Naive thymus-derived CD4-positive, alpha-beta T cell (primary cell): Measurements from ENCODE around the gene RUFY2. TPM values are rescaled to one million over a fixed set of nuclear protein-coding genes. Genes with fewer than 3 reads are reported as not detected.
A peak's percentile ranks its signal among the peaks of the same experiment; 100 is the strongest.

Source experiments
- ATAC-seq: fragments of 150-1000 bp; cut with Tn5 transposase; 2 replicates; pipeline ENCODE4 v1.10.0; 2021; ENCODE audit warnings: mild to moderate bottlenecking, moderate library complexity
- CTCF ChIA-PET: fragments of 350-600 bp; sonication (Branson Sonifier 250); formaldehyde crosslinking; loops from one replicate; lab custom pipeline; 2021; ENCODE audit warnings: antibody characterized with exemption; lab: Charles Lee
- POLR2A ChIA-PET: fragments of 350-600 bp; sonication (Branson Sonifier 250); formaldehyde crosslinking; loops from one replicate; lab custom pipeline; 2021; ENCODE audit warnings: antibody characterized with exemption, inconsistent platforms; lab: Charles Lee
- DNase-seq, 9 donors: peaks; one replicate each; pipeline versions ENCODE4 v3.0.0 to v3.0.0-alpha.2; 2020 to 2022; ENCODE audit warnings: mixed read lengths in 1 of 9
- H3K27ac ChIP-seq: one replicate; pipeline ENCODE4 v1.7.0; 2013; ENCODE audit warnings: mild to moderate bottlenecking, low read depth, low read length, moderate library complexity
- H3K27me3 ChIP-seq, 2 donors: one replicate each; pipeline ENCODE4 v1.7.0; 2013; ENCODE audit warnings: low read length in 2 of 2, mild to moderate bottlenecking in 2 of 2, moderate library complexity in 2 of 2; ENCODE audit not compliant: control insufficient read depth in 2 of 2, insufficient read depth in 2 of 2
- H3K36me3 ChIP-seq, 3 experiments: 1 replicate in 2 of 3; 2 replicates in 1 of 3; pipeline ENCODE4 v1.7.0; 2013; ENCODE audit warnings: low read length in 3 of 3, mild to moderate bottlenecking in 3 of 3, moderate library complexity in 1 of 3; ENCODE audit not compliant: insufficient read depth in 3 of 3, control insufficient read depth in 2 of 3
- H3K4me1 ChIP-seq, 2 donors: one replicate each; pipeline ENCODE4 v1.7.0; 2013; ENCODE audit warnings: low read length in 2 of 2, mild to moderate bottlenecking in 2 of 2, moderate library complexity in 1 of 2; ENCODE audit not compliant: control insufficient read depth in 2 of 2, insufficient read depth in 2 of 2
- H3K4me3 ChIP-seq: 2 replicates; pipeline ENCODE4 v1.7.0; 2013; ENCODE audit warnings: mild to moderate bottlenecking, low read length
- H3K9me3 ChIP-seq, 3 experiments: 1 replicate in 2 of 3; 2 replicates in 1 of 3; pipeline ENCODE4 v1.7.0; 2013; ENCODE audit warnings: low read length in 3 of 3; ENCODE audit not compliant: control insufficient read depth in 2 of 3
- H3K27ac Mint-ChIP-seq, 9 donors: one replicate each; pipeline ENCODE4 v1.8.0; 2020 to 2022; ENCODE audit warnings: mixed read lengths in 9 of 9, mild to moderate bottlenecking in 8 of 9, moderate library complexity in 5 of 9, inconsistent platforms in 2 of 9
- H3K27me3 Mint-ChIP-seq, 5 donors: one replicate each; pipeline ENCODE4 v1.8.0; 2021 to 2022; ENCODE audit warnings: mixed read lengths in 5 of 5, mild to moderate bottlenecking in 1 of 5
- H3K36me3 Mint-ChIP-seq, 5 donors: one replicate each; pipeline ENCODE4 v1.8.0; 2020 to 2022; ENCODE audit warnings: mixed read lengths in 5 of 5, mild to moderate bottlenecking in 3 of 5, inconsistent platforms in 1 of 5
- H3K4me1 Mint-ChIP-seq, 7 donors: one replicate each; pipeline ENCODE4 v1.8.0; 2020 to 2022; ENCODE audit warnings: mixed read lengths in 7 of 7, mild to moderate bottlenecking in 3 of 7, inconsistent platforms in 1 of 7
- H3K4me3 Mint-ChIP-seq, 10 donors: one replicate each; pipeline ENCODE4 v1.8.0; 2020 to 2022; ENCODE audit warnings: mild to moderate bottlenecking in 10 of 10, mixed read lengths in 10 of 10, moderate library complexity in 6 of 10, inconsistent platforms in 2 of 10
- H3K9me3 Mint-ChIP-seq, 11 donors: one replicate each; pipeline ENCODE4 v1.8.0; 2020 to 2022; ENCODE audit warnings: mixed read lengths in 11 of 11, mild to moderate bottlenecking in 4 of 11, inconsistent platforms in 1 of 11, moderate library complexity in 1 of 11
- intact Hi-C, 2 donors: fragments of 100-400 bp; cut with micrococcal nuclease; formaldehyde crosslinking; loops; one replicate each; pipeline ENCODE4 v1.15.1; 2023
- polyA plus RNA-seq, 2 donors: library from polyadenylated mRNA; unstranded; fragments of 300-500 nt; fragmentation: Illumina TruSeq; gene quantifications; one replicate each; pipeline ENCODE4 v1.2.3, GENCODE V29; 2021
- total RNA-seq, 6 experiments: library from RNA in 5 of 6; stranded (reverse) in 5 of 6; gene quantifications; 1 replicate in 5 of 6; 2 replicates in 1 of 6; pipeline ENCODE4 v1.2.3 and lab custom pipeline; 2021 to 2026

RUFY2 gene
- total and polyA plus RNA-seq, 7 experiments from 2014 or later, result 6.1 to 24.7 (median 17.2) TPM

DNA sequence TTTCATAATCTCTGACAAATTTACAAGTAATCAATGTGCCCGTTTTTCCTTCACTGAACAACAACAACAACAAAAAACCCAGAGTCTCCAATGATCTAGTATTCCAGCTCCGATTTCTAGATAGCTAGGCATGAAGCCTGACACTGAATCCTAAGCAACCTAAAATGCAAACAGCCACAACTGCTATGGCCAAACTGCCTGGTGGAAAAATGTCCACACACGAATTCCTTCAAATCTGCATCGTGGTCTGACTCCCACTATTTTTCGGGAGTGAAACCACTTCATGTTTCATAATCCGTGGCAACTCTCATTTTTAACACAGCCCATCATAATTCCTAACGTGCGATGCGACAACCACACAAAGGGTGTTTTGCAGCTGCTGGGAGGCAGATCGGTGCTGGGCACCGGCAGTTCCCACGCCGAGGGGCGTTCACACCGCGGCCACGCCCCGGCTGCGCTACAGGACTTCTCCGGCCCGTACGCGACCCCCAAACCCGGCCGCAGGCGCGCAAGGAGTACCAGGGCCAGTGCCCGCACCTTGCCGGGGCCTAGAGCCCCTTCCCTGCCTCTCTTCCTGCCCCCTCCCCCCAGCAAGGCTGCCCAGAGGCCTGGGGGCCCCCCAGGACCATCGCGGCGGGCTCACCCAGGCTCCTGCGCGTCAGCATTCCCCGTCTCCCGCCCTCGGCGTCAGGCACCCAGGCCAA is 814 bp downstream of the RUFY2 start:
- ATAC-seq (peak; percentile 6), DNase-seq (peak in 2 of 9 donors; percentile 5 to 56)
- H3K27ac Mint-ChIP-seq, result peak overlapping the region; percentile 19 to 90 (median 81)
- Histone ChIP-seq H3K9me3 (no peaks in the 10 kb centered on the region), H3K4me1 (peaks cover 3 to 7% of the 10 kb centered on the region in 2 donors), H3K4me3 (peak overlapping the region; percentile 73), H3K36me3 (peaks cover 0 to 10% (median 4%) of the 10 kb centered on the region in 3 experiments), H3K27ac (peak overlapping the region; percentile 76), H3K27me3 (no peaks in the 10 kb centered on the region)
- ChIA-PET CTCF (interaction anchor here (0.6 to 0.9 kb wide), 3 partner anchors 58 to 588 kb away, joined by 3 read pairs; no protein-coding TSS in a partner anchor), POLR2A (interaction anchor here (0.6 to 1.1 kb wide), 5 partner anchors 73 to 1107 kb away, joined by 3 to 4 read pairs (median 3); partner anchors contain the start of gene HNRNPH3)
- peak overlapping the region; percentile 85 to 96 (median 89) for H3K4me3 Mint-ChIP-seq
- peaks cover 0 to 3% (median 0%) of the 10 kb centered on the region in 5 donors for H3K36me3 Mint-ChIP-seq
- intact Hi-C loops, result loop anchor here (1.0 to 5.0 kb wide), 13 partner anchors 65 to 716 kb away; partner anchors contain the start of genes CCAR1 (in 2 of the 2), HERC4 (in 2 of the 2), DDX21 (in 1 of the 2) and DDX50 (in 1 of the 2)
- peaks cover 10 to 23% (median 18%) of the 10 kb centered on the region in 7 donors for H3K4me1 Mint-ChIP-seq
- no peaks in the 10 kb centered on the region for H3K27me3 Mint-ChIP-seq
- H3K9me3 Mint-ChIP-seq, result no peaks in the 10 kb centered on the region

GRCh38 chr10:68403701-68404100 is 3.4 kb downstream of the RUFY2 start:
- no peaks in the 10 kb centered on the region for H3K27me3 ChIP-seq
- ATAC-seq (no peak), DNase-seq (no peak)
- Mint-ChIP-seq H3K27me3 (no peaks in the 10 kb centered on the region), H3K9me3 (no peaks in the 10 kb centered on the region), H3K4me3 (no peak overlapping the region), H3K36me3 (peaks cover 0 to 7% (median 2%) of the 10 kb centered on the region in 5 donors), H3K27ac (no peak overlapping the region), H3K4me1 (peaks cover 15 to 26% (median 18%) of the 10 kb centered on the region in 7 donors)
- intact Hi-C loops, result no loop called here
- H3K36me3 ChIP-seq, result peaks cover 0 to 15% (median 6%) of the 10 kb centered on the region in 3 experiments
- peaks cover 3 to 7% of the 10 kb centered on the region in 2 donors for H3K4me1 ChIP-seq
- H3K4me3 ChIP-seq, result no peak overlapping the region
- ChIA-PET CTCF (interaction anchor here (0.6 kb wide), 1 partner anchor 10 kb away, joined by 3 read pairs; no protein-coding TSS in a partner anchor), POLR2A (no interaction called here)
- H3K27ac ChIP-seq, result no peak overlapping the region
- no peaks in the 10 kb centered on the region for H3K9me3 ChIP-seq

- H3K36me3 Mint-ChIP-seq, result peaks cover 0 to 7% (median 2%) of the 10 kb centered on the region in 5 donors
- ATAC-seq (no peak), DNase-seq (no peak)
- H3K4me1 Mint-ChIP-seq, result peaks cover 15 to 26% (median 18%) of the 10 kb centered on the region in 7 donors
- intact Hi-C loops, result no loop called here
- Histone ChIP-seq H3K27me3 (no peaks in the 10 kb centered on the region), H3K4me1 (peaks cover 0 to 7% of the 10 kb centered on the region in 2 donors), H3K27ac (no peak overlapping the region), H3K36me3 (peaks cover 0 to 15% (median 6%) of the 10 kb centered on the region in 3 experiments), H3K9me3 (no peaks in the 10 kb centered on the region), H3K4me3 (no peak overlapping the region)
- POLR2A ChIA-PET, result no interaction called here
- H3K27ac Mint-ChIP-seq, result no peak overlapping the region
- H3K9me3 Mint-ChIP-seq, result no peaks in the 10 kb centered on the region
- no peaks in the 10 kb centered on the region for H3K27me3 Mint-ChIP-seq
- H3K4me3 Mint-ChIP-seq, result no peak overlapping the region
- CTCF ChIA-PET, result interaction anchor here (0.8 kb wide), 1 partner anchor 78 kb away, joined by 3 read pairs; no protein-coding TSS in a partner anchor
Measured at GRCh38 chr10:68402276-68402675, 4.8 kb downstream of the RUFY2 start.

GRCh38 chr10:68397005-68397404 is 10.1 kb downstream of the RUFY2 start:
- ATAC-seq (no peak), DNase-seq (no peak)
- H3K9me3 ChIP-seq, result no peaks in the 10 kb centered on the region
- Mint-ChIP-seq H3K4me1 (peaks cover 0 to 10% (median 5%) of the 10 kb centered on the region in 7 donors), H3K27ac (no peak overlapping the region), H3K36me3 (peaks cover 0 to 24% (median 13%) of the 10 kb centered on the region in 5 donors), H3K27me3 (no peaks in the 10 kb centered on the region), H3K4me3 (no peak overlapping the region), H3K9me3 (no peaks in the 10 kb centered on the region)
- H3K4me3 ChIP-seq, result no peak overlapping the region
- CTCF ChIA-PET, result interaction anchor here (0.6 kb wide), 1 partner anchor 12 kb away, joined by 5 read pairs; no protein-coding TSS in a partner anchor
- no peak overlapping the region for H3K27ac ChIP-seq
- peaks cover 0 to 16% (median 6%) of the 10 kb centered on the region in 3 experiments for H3K36me3 ChIP-seq
- intact Hi-C loops, result no loop called here
- POLR2A ChIA-PET, result interaction anchor here (1.0 kb wide), 1 partner anchor 64 kb away, joined by 3 read pairs; the partner anchor contains the start of gene PBLD
- H3K4me1 ChIP-seq, result no peaks in the 10 kb centered on the region
- H3K27me3 ChIP-seq, result no peaks in the 10 kb centered on the region

DNA sequence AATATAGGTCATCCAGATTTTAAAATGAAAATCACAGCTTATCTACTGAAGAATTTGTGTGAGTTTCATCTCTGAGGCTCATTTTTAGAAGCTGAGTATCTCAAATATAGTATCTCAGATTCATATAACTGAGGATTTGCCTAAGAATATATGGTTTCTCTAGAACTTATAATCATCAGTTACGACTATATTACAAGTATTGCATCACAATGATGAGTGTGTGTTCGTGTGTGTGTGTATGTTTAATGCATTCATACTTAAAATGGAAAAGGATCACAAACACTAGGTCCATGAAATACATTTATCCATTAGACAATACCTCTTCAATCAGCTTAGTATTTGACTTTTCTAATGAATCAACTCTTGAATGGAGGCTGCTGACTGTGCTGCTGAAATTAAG is 21.3 kb downstream of the RUFY2 start:
- Mint-ChIP-seq H3K9me3 (no peaks in the 10 kb centered on the region), H3K27ac (no peak overlapping the region), H3K4me1 (peaks cover 0 to 6% (median 0%) of the 10 kb centered on the region in 7 donors), H3K36me3 (peaks cover 0 to 36% (median 10%) of the 10 kb centered on the region in 5 donors), H3K4me3 (no peak overlapping the region), H3K27me3 (no peaks in the 10 kb centered on the region)
- intact Hi-C loops, result no loop called here
- H3K4me3 ChIP-seq, result no peak overlapping the region
- ChIA-PET POLR2A (interaction anchor here (0.5 to 0.7 kb wide), 2 partner anchors 42 to 500 kb away, joined by 3 read pairs; no protein-coding TSS in a partner anchor), CTCF (interaction anchor here (0.7 kb wide), 1 partner anchor 11 kb away, joined by 5 read pairs; no protein-coding TSS in a partner anchor)
- peaks cover 0 to 32% (median 3%) of the 10 kb centered on the region in 3 experiments for H3K36me3 ChIP-seq
- ATAC-seq (no peak), DNase-seq (no peak)
- no peaks in the 10 kb centered on the region for H3K4me1 ChIP-seq
- H3K9me3 ChIP-seq, result no peaks in the 10 kb centered on the region
- H3K27me3 ChIP-seq, result no peaks in the 10 kb centered on the region
- no peak overlapping the region for H3K27ac ChIP-seq

DNA sequence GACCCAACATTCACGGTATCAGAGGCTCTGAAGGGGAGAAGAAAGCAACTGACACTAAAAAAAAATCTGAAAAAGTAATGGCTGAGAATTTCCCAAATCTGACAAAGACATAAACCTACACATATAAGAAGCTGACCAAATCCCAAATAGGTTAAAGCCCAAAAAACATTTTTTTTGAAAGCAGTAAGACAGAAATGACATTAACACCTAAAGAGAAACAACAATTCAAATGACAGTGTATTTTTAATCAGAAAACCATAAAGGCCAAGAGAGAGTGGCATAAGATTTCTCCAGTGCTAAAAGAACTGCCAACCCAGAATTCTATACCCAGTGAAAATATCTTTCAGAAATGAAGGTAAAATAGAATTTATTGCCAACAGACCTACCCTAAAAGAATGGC is 35.5 kb downstream of the RUFY2 start:
- Histone ChIP-seq H3K27me3 (no peaks in the 10 kb centered on the region), H3K9me3 (peaks cover 0 to 9% (median 0%) of the 10 kb centered on the region in 3 experiments), H3K4me1 (no peaks in the 10 kb centered on the region), H3K36me3 (peaks cover 4 to 30% (median 6%) of the 10 kb centered on the region in 3 experiments), H3K27ac (no peak overlapping the region), H3K4me3 (no peak overlapping the region)
- CTCF ChIA-PET, result no interaction called here
- H3K27me3 Mint-ChIP-seq, result no peaks in the 10 kb centered on the region
- peaks cover 0 to 27% (median 5%) of the 10 kb centered on the region in 11 donors for H3K9me3 Mint-ChIP-seq
- H3K27ac Mint-ChIP-seq, result no peak overlapping the region
- H3K36me3 Mint-ChIP-seq, result peaks cover 8 to 49% (median 44%) of the 10 kb centered on the region in 5 donors
- ATAC-seq (no peak), DNase-seq (no peak)
- peaks cover 0 to 4% (median 0%) of the 10 kb centered on the region in 7 donors for H3K4me1 Mint-ChIP-seq
- H3K4me3 Mint-ChIP-seq, result no peak overlapping the region
- POLR2A ChIA-PET, result no interaction called here
- intact Hi-C loops, result no loop called here
